GOT3 (cell line): ENCODE measurements around the gene PDE1C.
"Not testable (repeated sequence)": the region's sequence is repeated elsewhere in the genome, so short reads cannot be mapped to it uniquely, and the experiment has no call there.

Experiments
- DNase-seq: peaks from one replicate; lab custom pipeline; 2025; ENCODE audit warnings: mixed read lengths; lab: John Stamatoyannopoulos, UW

PDE1C gene

GRCh38 chr7:32070406-32071360, at the start of gene PDE1C:
TSS of gene PDE1C (minus strand) at chr7:32070407.
- no peak for DNase-seq

- DNase-seq = no peak
These were observed 49.6 kb upstream of the PDE1C start for GRCh38 chr7:32119790-32120196.

DNA sequence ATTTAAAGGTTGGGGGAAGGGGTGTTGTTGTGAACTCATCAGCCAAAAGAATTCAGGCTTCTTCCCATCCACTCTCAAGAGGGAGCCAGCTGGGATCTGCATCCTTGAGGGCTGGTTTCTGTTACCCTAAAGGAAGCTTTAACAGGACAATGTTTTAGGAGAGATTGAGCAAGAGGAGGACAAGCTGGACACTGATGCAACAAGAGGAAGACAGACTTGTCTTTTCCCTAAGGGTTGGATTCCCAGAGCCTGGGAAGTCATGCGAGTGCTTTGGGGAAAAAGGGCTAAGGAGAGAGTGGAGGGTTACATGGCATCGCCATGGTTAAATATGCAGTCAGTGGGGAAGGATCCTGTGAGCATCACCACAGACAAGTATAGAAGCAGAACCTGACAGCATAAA, 47.6 kb upstream of the PDE1C start:
- DNase-seq = no peak

DNA sequence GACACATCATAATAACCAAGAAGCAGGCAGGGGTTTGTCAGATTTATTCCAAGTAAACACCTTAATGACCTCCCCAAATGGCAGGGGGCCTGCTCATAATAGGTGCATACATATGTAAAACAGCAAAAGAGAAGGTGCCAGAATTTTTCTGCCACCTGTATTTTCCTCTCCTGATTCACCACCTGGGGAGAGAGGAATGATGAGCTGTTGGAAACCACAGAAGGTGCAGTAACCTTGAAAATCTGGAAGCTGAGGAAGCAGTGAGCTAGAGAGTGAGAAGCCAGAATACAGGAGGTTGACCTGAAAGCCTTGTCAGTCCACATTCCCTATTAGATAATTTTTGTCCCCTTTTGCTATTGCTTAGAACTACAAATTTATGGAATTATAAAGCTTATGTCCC, 46.2 kb upstream of the PDE1C start:
- DNase-seq = no peak

DNA sequence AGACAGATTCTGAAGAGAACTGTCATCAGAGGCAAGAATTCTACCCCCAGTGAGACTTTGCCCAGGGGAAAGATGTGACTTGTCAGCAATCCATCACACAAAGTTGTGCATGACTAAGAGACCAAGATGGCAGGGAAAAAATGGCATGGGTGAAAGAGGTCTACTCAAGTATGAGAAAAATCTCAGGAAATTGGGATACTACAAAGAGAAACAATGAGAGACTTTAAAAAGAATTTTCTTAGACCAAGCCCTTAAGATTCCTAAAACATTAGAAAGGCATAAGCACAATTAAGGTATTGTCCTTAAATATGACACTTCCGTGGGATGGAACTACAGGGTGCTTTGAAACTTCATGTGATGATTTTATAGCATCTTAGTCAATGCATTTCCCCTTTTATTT, 45.6 kb upstream of the PDE1C start:
- no peak for DNase-seq

- no peak for DNase-seq
These were observed 38.4 kb upstream of the PDE1C start for GRCh38 chr7:32108651-32109050.

- no peak for DNase-seq
These were observed 34.6 kb upstream of the PDE1C start for GRCh38 chr7:32104766-32105165.

DNA sequence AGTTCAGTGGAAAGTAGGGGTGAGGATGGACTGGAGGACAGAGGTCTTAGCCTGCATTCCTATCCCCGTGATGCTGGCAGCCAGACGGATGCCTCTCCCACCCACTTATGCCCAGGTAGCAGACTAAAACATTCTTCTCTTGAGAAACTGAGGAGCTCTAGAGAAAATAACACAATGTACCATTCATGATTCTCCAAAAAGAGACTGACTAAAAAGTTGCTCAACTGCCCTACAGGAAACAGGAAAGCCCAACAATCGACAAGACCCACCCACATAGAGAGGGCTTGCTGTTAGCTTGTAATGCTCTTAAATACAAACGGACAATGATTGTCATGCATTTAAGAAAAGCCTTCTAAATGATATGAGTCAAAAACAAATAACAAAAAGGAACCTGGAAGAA, 33.2 kb upstream of the PDE1C start:
- no peak for DNase-seq

DNA sequence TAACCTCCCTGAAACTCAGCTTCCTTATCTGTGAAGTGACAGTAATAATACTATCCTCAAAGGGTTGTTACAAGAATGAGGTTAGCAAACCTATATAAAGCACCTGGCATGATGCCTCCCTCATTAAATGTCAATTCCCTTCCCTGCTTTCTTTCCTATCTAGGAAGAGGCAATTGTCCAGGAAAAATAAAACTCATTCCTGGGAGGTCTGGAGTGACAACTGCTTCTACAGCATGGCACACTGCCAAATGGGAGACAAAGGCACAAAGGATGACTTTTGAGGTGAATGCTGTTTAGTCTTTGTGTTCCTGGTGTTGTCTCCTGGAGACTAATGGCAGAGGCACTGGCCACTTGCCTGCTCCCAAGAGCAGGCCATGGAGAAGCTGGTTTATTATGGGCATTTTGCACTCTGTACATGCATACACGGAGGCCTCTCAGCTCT, 32.2 kb upstream of the PDE1C start:
- DNase-seq = no peak

DNA sequence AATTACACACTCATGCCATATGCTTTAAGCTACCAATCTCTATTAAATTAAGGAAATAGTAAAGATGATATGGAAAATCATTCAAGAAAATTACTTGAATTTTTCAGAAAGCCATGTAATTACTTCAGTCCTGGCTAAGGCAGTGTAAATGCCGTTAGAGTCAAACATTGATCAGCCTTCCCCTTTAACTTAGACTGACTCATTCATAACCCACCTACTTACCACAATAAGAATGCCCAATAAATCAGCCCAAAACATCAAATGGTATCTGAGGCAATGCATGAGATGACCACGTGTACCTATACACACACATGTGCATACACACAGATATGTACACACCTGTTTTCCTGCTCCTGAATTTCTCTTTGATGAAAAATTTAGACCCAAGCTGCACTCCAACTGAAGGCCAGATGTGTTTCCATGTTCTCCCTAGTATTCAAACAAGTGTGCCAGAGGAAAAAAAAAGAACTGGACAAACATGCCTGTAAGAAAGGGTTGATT, 30.2 kb upstream of the PDE1C start:
- DNase-seq = no peak

DNA sequence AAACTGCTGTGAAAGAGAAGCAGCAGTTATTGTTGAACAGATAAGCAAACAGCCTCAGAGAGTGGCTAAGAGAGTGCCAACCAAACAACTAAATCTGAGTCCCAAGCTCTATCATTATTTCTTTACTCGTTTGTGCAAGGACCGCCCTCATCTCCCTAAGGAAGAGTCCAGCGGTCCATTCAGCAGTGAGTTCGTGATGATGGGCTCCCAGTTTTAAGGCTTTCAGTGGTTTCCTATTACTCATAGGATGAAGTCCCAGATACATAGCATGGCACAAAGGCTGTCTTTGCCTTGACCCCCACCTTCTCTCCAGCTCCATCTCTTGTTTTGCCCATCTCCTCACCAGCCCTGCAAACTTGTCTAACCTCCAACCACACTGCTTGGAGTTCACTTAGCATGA, 24.3 kb upstream of the PDE1C start:
- DNase-seq = no peak

GRCh38 chr7:32093415-32094408, 23.5 kb upstream of the PDE1C start:
- peak; percentile 82 for DNase-seq

DNA sequence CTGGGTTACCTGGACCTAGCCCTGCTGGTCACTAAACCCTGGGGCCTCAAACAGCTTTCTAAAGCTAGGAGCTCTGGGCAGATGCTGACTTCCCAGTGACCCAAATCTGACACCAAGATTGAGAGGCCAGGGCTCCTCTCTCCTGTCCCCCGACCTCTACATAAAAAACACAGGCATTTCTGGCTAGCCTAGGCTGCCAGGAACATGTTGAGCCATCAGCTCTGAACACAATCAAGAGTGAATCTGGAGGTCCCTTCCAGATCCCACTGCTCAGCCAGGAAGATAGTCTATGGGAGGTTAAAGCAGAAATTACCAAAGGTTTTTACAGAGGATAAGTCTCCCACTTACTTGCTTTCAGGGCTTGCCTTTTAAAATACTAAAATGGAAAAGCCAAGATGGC, 22.1 kb upstream of the PDE1C start:
- no peak for DNase-seq

GRCh38 chr7:32091608-32092210, 21.5 kb upstream of the PDE1C start:
- no peak for DNase-seq

DNA sequence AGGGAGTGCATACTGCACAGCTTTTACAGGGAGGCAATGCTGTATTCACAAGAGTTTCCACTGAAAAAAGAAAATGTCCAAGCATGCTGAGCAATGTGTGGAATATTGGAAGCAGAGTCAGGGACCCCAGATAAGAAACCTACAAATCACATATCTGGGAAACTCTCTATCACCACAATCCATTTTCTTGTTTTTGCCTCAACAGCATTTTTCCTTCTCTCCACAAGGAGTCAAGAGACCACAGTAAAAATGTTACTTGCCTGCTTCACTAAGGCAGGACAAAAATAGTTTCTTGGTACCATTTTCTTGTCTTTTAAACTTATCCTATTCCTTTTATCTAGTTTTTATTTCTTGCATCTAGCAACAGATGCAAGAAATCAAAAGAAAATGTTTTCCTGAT, 19.5 kb upstream of the PDE1C start:
- no peak for DNase-seq

GRCh38 chr7:32089256-32089655, 19.0 kb upstream of the PDE1C start:
- no peak for DNase-seq

- no peak for DNase-seq
These were observed 18.3 kb upstream of the PDE1C start for GRCh38 chr7:32088451-32088881.

GRCh38 chr7:32079510-32079909, 9.3 kb upstream of the PDE1C start:
- DNase-seq = no peak

DNA sequence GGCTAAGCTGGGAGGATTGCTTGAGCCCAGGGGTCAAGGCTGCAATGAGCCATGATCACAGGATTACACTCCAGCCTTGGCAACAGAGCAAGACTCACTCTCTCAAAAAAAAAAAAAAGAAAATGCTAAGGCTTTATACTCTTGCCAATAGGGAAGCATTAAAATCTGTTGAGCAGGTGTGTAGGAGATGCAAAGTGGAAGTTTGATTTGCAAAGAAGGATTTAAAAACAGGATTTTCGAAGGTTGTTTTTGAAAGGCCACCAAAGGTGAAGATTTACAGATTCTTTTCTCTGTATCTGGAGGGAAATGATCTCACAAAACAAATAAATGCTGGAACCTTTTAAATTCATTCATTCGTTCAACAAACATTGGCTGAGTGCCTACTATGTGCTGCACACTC, 8.6 kb upstream of the PDE1C start:
- no peak for DNase-seq

GRCh38 chr7:32077806-32078205, 7.6 kb upstream of the PDE1C start:
- no peak for DNase-seq

GRCh38 chr7:32076802-32077201, 6.6 kb upstream of the PDE1C start:
- not testable (repeated sequence) for DNase-seq

DNA sequence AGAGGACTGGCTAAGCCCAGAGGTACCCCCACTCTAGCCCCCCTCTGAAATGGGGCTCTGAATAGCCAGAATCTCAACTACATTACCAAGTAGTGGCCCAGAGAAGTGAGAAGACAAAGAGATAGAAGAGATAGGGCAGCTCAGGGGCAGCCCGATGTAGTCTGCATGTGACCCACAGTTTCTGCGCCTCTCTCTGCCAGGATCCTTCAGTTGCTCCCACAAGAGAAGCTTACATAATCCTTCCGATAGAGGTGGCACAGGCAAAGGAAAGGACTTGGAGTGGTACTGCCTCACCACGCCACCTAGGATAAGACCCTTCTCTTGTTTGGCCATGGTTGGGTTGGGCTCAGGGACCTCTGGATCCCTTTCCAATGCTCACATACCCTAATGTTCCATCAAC, 5.4 kb upstream of the PDE1C start:
- no peak for DNase-seq
